Stimulated activated CD4-positive, alpha-beta T cell treated with anti-CD3 and anti-CD28 coated beads, Interleukin-4, amount 100 ng/mL, for 24 hours (primary cell): ENCODE results near the gene CIRBP.
A peak's percentile ranks its signal among the peaks of the same experiment; 100 is the strongest.
"Not testable (repeated sequence)": the region's sequence is repeated elsewhere in the genome, so short reads cannot be mapped to it uniquely, and the experiment has no call there.

Source experiments
- DNase-seq: peaks from one replicate; pipeline ENCODE4 v3.0.0-alpha.2; 2020

Gene CIRBP

GRCh38 chr19:1245494-1246264 is 23.5 kb upstream of the CIRBP start:
- DNase-seq, result no peak

- DNase-seq, result not testable (repeated sequence)
Observed at GRCh38 chr19:1246265-1247087, 22.7 kb upstream of the CIRBP start.

- DNase-seq, result no peak
Observed at GRCh38 chr19:1247748-1248138, 21.4 kb upstream of the CIRBP start.

GRCh38 chr19:1248139-1248785 is 20.9 kb upstream of the CIRBP start, which contains the start of gene MIDN:
TSS of gene MIDN (plus strand) at chr19:1248583. CDS start at chr19:1250297, 1,714 bp downstream.
- peak; percentile 59 for DNase-seq

- peak; percentile 81 for DNase-seq
Observed at GRCh38 chr19:1248786-1249297, 20.3 kb upstream of the CIRBP start.

GRCh38 chr19:1249298-1249989 is 19.7 kb upstream of the CIRBP start:
- peak; percentile 92 for DNase-seq

- DNase-seq, result no peak
Observed at GRCh38 chr19:1249990-1250436, 19.1 kb upstream of the CIRBP start.

- no peak for DNase-seq
Observed at GRCh38 chr19:1250437-1251260, 18.5 kb upstream of the CIRBP start.

GRCh38 chr19:1251330-1252220 is 17.6 kb upstream of the CIRBP start:
- DNase-seq, result peak; percentile 65

GRCh38 chr19:1252221-1252820 is 16.8 kb upstream of the CIRBP start:
- peak; percentile 59 for DNase-seq

- DNase-seq, result peak; percentile 76
Observed at GRCh38 chr19:1252821-1253513, 16.2 kb upstream of the CIRBP start.

- DNase-seq, result no peak
Observed at GRCh38 chr19:1253514-1254080, 15.5 kb upstream of the CIRBP start.

GRCh38 chr19:1254081-1254527 is 15.0 kb upstream of the CIRBP start:
- no peak for DNase-seq

GRCh38 chr19:1254530-1255185 is 14.5 kb upstream of the CIRBP start:
- DNase-seq, result no peak

- DNase-seq, result no peak
Observed at GRCh38 chr19:1255186-1256161, 13.7 kb upstream of the CIRBP start.

- DNase-seq, result no peak
Observed at GRCh38 chr19:1256646-1257474, 12.3 kb upstream of the CIRBP start.
